Measurements from ENCODE around the gene CALML5. TPM values are rescaled to one million over a fixed set of nuclear protein-coding genes. Genes with fewer than 3 reads are reported as not detected.
"Not testable (repeated sequence)": the region's sequence is repeated elsewhere in the genome, so short reads cannot be mapped to it uniquely, and the experiment has no call there.

CALML5 gene
- total RNA-seq, 2 experiments from 2014 or later: not detected

GRCh38 chr10:5477948-5478693 is 21.2 kb downstream of the CALML5 start:
- H3K27ac ChIP-seq (ENCODE audit: low read depth, low read length, poor library complexity, severe bottlenecking): no peak overlapping the region
- peaks cover 6% of the 10 kb centered on the region for H3K4me1 ChIP-seq (ENCODE audit: insufficient read depth, low read length, poor library complexity, severe bottlenecking)
- ChIA-PET POLR2A (no interaction called here), CTCF (ENCODE audit: unreplicated experiment) (no interaction called here)
- no peaks in the 10 kb centered on the region for H3K9me2 ChIP-seq (ENCODE audit: insufficient read depth, low read length)
- no peak overlapping the region for H2AFZ ChIP-seq (ENCODE audit: low read length)
- DNase-seq (ENCODE audit: low spot score): no peak
- no peaks in the 10 kb centered on the region for H3K9me3 ChIP-seq (ENCODE audit: low read length)
- BruUV-seq (replicated peaks): no TSS peak
- no peaks in the 10 kb centered on the region for H4K20me1 ChIP-seq (ENCODE audit: insufficient read depth, low read length)
- no peak overlapping the region for H3K4me3 ChIP-seq (ENCODE audit: low read depth, low read length, poor library complexity, severe bottlenecking)
- no peaks in the 10 kb centered on the region for H3K79me2 ChIP-seq (ENCODE audit: insufficient read depth, low read depth, low read length)
- H3K4me2 ChIP-seq (ENCODE audit: low read length): no peak overlapping the region
- no peaks in the 10 kb centered on the region for H3K36me3 ChIP-seq (ENCODE audit: insufficient read depth, low read length)
- TF ChIP-seq CTCF (conservative IDR thresholded peaks at IDR 0.05; ENCODE audit: low read length): no peak
- TF ChIP-seq EZH2phosphoT487 (IDR thresholded peaks at IDR 0.05; ENCODE audit: borderline replicate concordance, low read depth, low read length): no peak
- intact Hi-C loops (cut with micrococcal nuclease; ENCODE audit: unreplicated experiment): no loop called here

- intact Hi-C loops (cut with micrococcal nuclease; ENCODE audit: unreplicated experiment): no loop called here
- no peak overlapping the region for H3K4me2 ChIP-seq (ENCODE audit: low read length)
- no TSS peak for BruUV-seq (replicated peaks)
- no peaks in the 10 kb centered on the region for H3K79me2 ChIP-seq (ENCODE audit: insufficient read depth, low read depth, low read length)
- ChIA-PET CTCF (ENCODE audit: unreplicated experiment) (no interaction called here), POLR2A (interaction anchor here (0.7 kb wide), 1 partner anchor 16 kb away, joined by 3 read pairs; no protein-coding TSS in a partner anchor)
- H2AFZ ChIP-seq (ENCODE audit: low read length): no peak overlapping the region
- H3K9me3 ChIP-seq (ENCODE audit: low read length): no peaks in the 10 kb centered on the region
- H3K4me3 ChIP-seq (ENCODE audit: low read depth, low read length, poor library complexity, severe bottlenecking): no peak overlapping the region
- no peaks in the 10 kb centered on the region for H3K9me2 ChIP-seq (ENCODE audit: insufficient read depth, low read length)
- no peaks in the 10 kb centered on the region for H4K20me1 ChIP-seq (ENCODE audit: insufficient read depth, low read length)
- H3K36me3 ChIP-seq (ENCODE audit: insufficient read depth, low read length): no peaks in the 10 kb centered on the region
- H3K27ac ChIP-seq (ENCODE audit: low read depth, low read length, poor library complexity, severe bottlenecking): no peak overlapping the region
- DNase-seq (ENCODE audit: low spot score): no peak
- H3K4me1 ChIP-seq (ENCODE audit: insufficient read depth, low read length, poor library complexity, severe bottlenecking): peaks cover 6% of the 10 kb centered on the region
- TF ChIP-seq EZH2phosphoT487 (IDR thresholded peaks at IDR 0.05; ENCODE audit: borderline replicate concordance, low read depth, low read length): no peak
- no peak for TF ChIP-seq CTCF (conservative IDR thresholded peaks at IDR 0.05; ENCODE audit: low read length)
These were observed 22.3 kb downstream of the CALML5 start for GRCh38 chr10:5476918-5477525.

- H3K9me3 ChIP-seq (ENCODE audit: low read length); H3K4me3 ChIP-seq (ENCODE audit: low read depth, low read length, poor library complexity, severe bottlenecking); BruUV-seq (replicated peaks); H3K4me1 ChIP-seq (ENCODE audit: insufficient read depth, low read length, poor library complexity, severe bottlenecking); H3K79me2 ChIP-seq (ENCODE audit: insufficient read depth, low read depth, low read length); H3K36me3 ChIP-seq (ENCODE audit: insufficient read depth, low read length); CTCF ChIA-PET (ENCODE audit: unreplicated experiment); DNase-seq (ENCODE audit: low spot score); intact Hi-C loops (cut with micrococcal nuclease; ENCODE audit: unreplicated experiment); H3K4me2 ChIP-seq (ENCODE audit: low read length); H2AFZ ChIP-seq (ENCODE audit: low read length); H3K9me2 ChIP-seq (ENCODE audit: insufficient read depth, low read length); H3K27ac ChIP-seq (ENCODE audit: low read depth, low read length, poor library complexity, severe bottlenecking); H4K20me1 ChIP-seq (ENCODE audit: insufficient read depth, low read length): not testable (repeated sequence)
- POLR2A ChIA-PET: interaction anchor here (0.7 kb wide), 1 partner anchor 17 kb away, joined by 3 read pairs; no protein-coding TSS in a partner anchor
These were observed 23.2 kb downstream of the CALML5 start for GRCh38 chr10:5475974-5476807.

GRCh38 chr10:5475088-5475487 is 24.3 kb downstream of the CALML5 start:
- intact Hi-C loops (cut with micrococcal nuclease; ENCODE audit: unreplicated experiment); H3K9me3 ChIP-seq (ENCODE audit: low read length); POLR2A ChIA-PET; DNase-seq (ENCODE audit: low spot score); H3K36me3 ChIP-seq (ENCODE audit: insufficient read depth, low read length); H3K79me2 ChIP-seq (ENCODE audit: insufficient read depth, low read depth, low read length); H3K27ac ChIP-seq (ENCODE audit: low read depth, low read length, poor library complexity, severe bottlenecking); H3K4me3 ChIP-seq (ENCODE audit: low read depth, low read length, poor library complexity, severe bottlenecking); H2AFZ ChIP-seq (ENCODE audit: low read length); CTCF ChIA-PET (ENCODE audit: unreplicated experiment); BruUV-seq (replicated peaks); H3K4me1 ChIP-seq (ENCODE audit: insufficient read depth, low read length, poor library complexity, severe bottlenecking); H3K9me2 ChIP-seq (ENCODE audit: insufficient read depth, low read length); H4K20me1 ChIP-seq (ENCODE audit: insufficient read depth, low read length); H3K4me2 ChIP-seq (ENCODE audit: low read length): not testable (repeated sequence)
